OCI-LY3 (cell line): ENCODE measurements around the gene CITED2.

Experiments used
- CTCF ChIP-seq: fragments of 200-600, 300-600 bp; sonication (generic); IDR thresholded peaks from 2 replicates; pipeline ENCODE4 v1.5.1; 2014; ENCODE audit warnings: antibody characterized with exemption, low read length, low read depth
- EZH2phosphoT487 ChIP-seq: fragments of 200-600 bp; shearing (Covaris generic); IDR thresholded peaks from 2 replicates; pipeline ENCODE4 v1.6.1; 2018; ENCODE audit warnings: antibody characterized with exemption, mixed run types, low read depth

DNA sequence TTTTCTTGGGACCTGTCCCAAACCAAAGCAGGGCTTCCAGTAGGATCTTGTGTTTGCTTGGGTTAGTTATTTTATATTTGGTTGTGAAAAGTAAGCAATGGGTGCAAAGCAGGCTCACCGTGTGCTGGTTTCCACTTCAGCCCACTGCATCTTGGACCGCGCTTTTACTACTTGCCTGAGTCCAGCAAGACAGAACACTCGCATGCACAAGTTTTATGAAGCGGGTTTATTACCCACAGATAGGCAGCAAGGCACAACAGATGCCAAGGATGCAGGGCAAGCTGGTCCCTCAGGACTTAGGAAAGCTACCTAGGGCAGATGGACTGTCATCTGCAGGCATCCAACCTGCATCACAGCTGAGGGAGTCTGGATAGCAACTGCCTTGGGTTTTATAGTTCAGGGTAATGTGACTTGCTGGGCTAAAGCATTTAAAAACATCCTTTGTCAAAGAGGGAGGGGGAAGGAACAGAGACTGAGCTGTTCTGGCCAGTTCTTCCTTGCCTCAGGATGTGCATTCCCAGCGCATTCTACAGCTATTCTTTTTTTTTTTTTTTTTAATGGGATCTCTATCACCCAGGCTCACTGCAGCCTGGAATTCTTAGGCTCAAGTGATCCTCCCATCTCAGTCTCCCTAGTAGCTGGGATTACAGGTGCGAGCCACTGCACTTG, 18.5 kb downstream of the CITED2 start:
- TF ChIP-seq CTCF (no peak), EZH2phosphoT487 (no peak)
